H9 (cell line): ENCODE data around the gene PTTG1. TPM values are rescaled to one million over a fixed set of nuclear protein-coding genes. Genes with fewer than 3 reads are reported as not detected.

ENCODE experiments used
- DNase-seq: peaks from one replicate; pipeline ENCODE4 v3.0.0-alpha.2; 2017
- H2AFZ ChIP-seq: one replicate; pipeline ENCODE4 v1.6.1; 2013; ENCODE audit warnings: mild to moderate bottlenecking, low read length, control low read depth, moderate library complexity
- H2AK5ac ChIP-seq: 2 replicates; pipeline ENCODE4 v1.6.1; 2013; ENCODE audit warnings: low read length, control low read depth, mixed read lengths; ENCODE audit not compliant: insufficient read length
- H2BK120ac ChIP-seq: one replicate; pipeline ENCODE4 v1.6.1; 2013; ENCODE audit warnings: low read depth, mild to moderate bottlenecking, low read length, control low read depth, inconsistent platforms; ENCODE audit not compliant: poor library complexity, severe bottlenecking
- H2BK12ac ChIP-seq: 2 replicates; pipeline ENCODE4 v1.6.1; 2013; ENCODE audit warnings: low read length, control low read depth, mixed read lengths, low read depth; ENCODE audit not compliant: insufficient read length
- H2BK15ac ChIP-seq: 2 replicates; pipeline ENCODE4 v1.6.1; 2013; ENCODE audit warnings: low read depth, low read length, control low read depth
- H2BK20ac ChIP-seq: one replicate; pipeline ENCODE4 v1.6.1; 2013; ENCODE audit warnings: low read depth, mild to moderate bottlenecking, low read length, control low read depth, inconsistent platforms; ENCODE audit not compliant: poor library complexity, severe bottlenecking
- H2BK5ac ChIP-seq: 2 replicates; pipeline ENCODE4 v1.6.1; 2013; ENCODE audit warnings: low read length, control low read depth, mixed read lengths; ENCODE audit not compliant: insufficient read length
- H3K14ac ChIP-seq: 2 replicates; pipeline ENCODE4 v1.6.1; 2013; ENCODE audit warnings: low read length, control low read depth; ENCODE audit not compliant: insufficient read depth
- H3K18ac ChIP-seq: 2 replicates; pipeline ENCODE4 v1.6.1; 2013; ENCODE audit warnings: low read depth, mild to moderate bottlenecking, mixed read lengths, low read length, control low read depth; ENCODE audit not compliant: insufficient read length
- H3K23ac ChIP-seq: 2 replicates; pipeline ENCODE4 v1.6.1; 2013; ENCODE audit warnings: low read length, control low read depth, mixed read lengths, low read depth; ENCODE audit not compliant: insufficient read length
- H3K23me2 ChIP-seq: 2 replicates; pipeline ENCODE4 v1.6.1; 2013; ENCODE audit warnings: low read depth, mild to moderate bottlenecking, mixed read lengths, low read length, control low read depth; ENCODE audit not compliant: insufficient read length, poor library complexity, severe bottlenecking
- H3K27ac ChIP-seq: 2 replicates; pipeline ENCODE4 v1.5.1; 2013; ENCODE audit warnings: low read length, control low read depth, mixed read lengths, low read depth; ENCODE audit not compliant: insufficient read length
- H3K27me3 ChIP-seq: 2 replicates; pipeline ENCODE4 v1.6.1; 2013; ENCODE audit warnings: low read length, control low read depth, inconsistent platforms; ENCODE audit not compliant: insufficient read depth
- H3K4ac ChIP-seq: 2 replicates; pipeline ENCODE4 v1.6.1; 2013; ENCODE audit warnings: low read depth, mild to moderate bottlenecking, control low read depth, inconsistent platforms, low read length, moderate library complexity
- H3K4me1 ChIP-seq: 2 replicates; pipeline ENCODE4 v1.6.1; 2013; ENCODE audit warnings: low read length, control low read depth, inconsistent platforms; ENCODE audit not compliant: insufficient read depth
- H3K4me2 ChIP-seq: 2 replicates; pipeline ENCODE4 v1.6.1; 2013; ENCODE audit warnings: low read length, control low read depth, mixed read lengths; ENCODE audit not compliant: insufficient read length, insufficient read depth
- H3K56ac ChIP-seq: 2 replicates; pipeline ENCODE4 v1.6.1; 2013; ENCODE audit warnings: low read depth, mild to moderate bottlenecking, mixed read lengths, low read length, control low read depth; ENCODE audit not compliant: insufficient read length
- H3K79me1 ChIP-seq: 2 replicates; pipeline ENCODE4 v1.6.1; 2013; ENCODE audit warnings: low read depth, mild to moderate bottlenecking, moderate library complexity, low read length, control low read depth, inconsistent platforms; ENCODE audit not compliant: insufficient read depth, poor library complexity, severe bottlenecking
- H3K79me2 ChIP-seq: 2 replicates; pipeline ENCODE4 v1.6.1; 2013; ENCODE audit warnings: low read length, control low read depth, inconsistent platforms; ENCODE audit not compliant: insufficient read depth
- H3K9ac ChIP-seq: 2 replicates; pipeline ENCODE4 v1.6.1; 2013; ENCODE audit warnings: low read length, control low read depth, mixed read lengths; ENCODE audit not compliant: insufficient read length; ENCODE audit errors: extremely low read depth
- H3K9me3 ChIP-seq: one replicate; pipeline ENCODE4 v1.6.1; 2013; ENCODE audit warnings: low read depth, low read length, inconsistent platforms; ENCODE audit not compliant: control insufficient read depth
- H3T11ph ChIP-seq: one replicate; pipeline ENCODE4 v1.6.1; 2013; ENCODE audit warnings: mild to moderate bottlenecking, low read length, control low read depth, inconsistent platforms
- H4K20me1 ChIP-seq: one replicate; pipeline ENCODE4 v1.6.1; 2013; ENCODE audit not compliant: control insufficient read depth, insufficient read length, insufficient read depth
- H4K5ac ChIP-seq: 2 replicates; pipeline ENCODE4 v1.6.1; 2013; ENCODE audit warnings: low read depth, mild to moderate bottlenecking, mixed read lengths, low read length, control low read depth; ENCODE audit not compliant: insufficient read length
- H4K8ac ChIP-seq: replicated peaks from 2 replicates; pipeline ENCODE4 v1.6.1; 2013; ENCODE audit warnings: low read length, control low read depth, mixed read lengths, low read depth; ENCODE audit not compliant: insufficient read length
- H4K91ac ChIP-seq: 2 replicates; pipeline ENCODE4 v1.6.1; 2013; ENCODE audit warnings: low read depth, mild to moderate bottlenecking, moderate library complexity, mixed read lengths, low read length, control low read depth; ENCODE audit not compliant: insufficient read length
- H3K27ac Mint-ChIP-seq, 3 experiments: 2 replicates in 2 of 3; 3 replicates in 1 of 3; pipeline ENCODE4 v1.8.0; 2020 to 2021; ENCODE audit warnings: mixed read lengths in 3 of 3, mild to moderate bottlenecking in 1 of 3, moderate library complexity in 1 of 3
- H3K27me3 Mint-ChIP-seq: 2 replicates; pipeline ENCODE4 v1.8.0; 2021; ENCODE audit warnings: low read depth, mild to moderate bottlenecking, moderate library complexity, mixed read lengths
- H3K36me3 Mint-ChIP-seq, 3 experiments: 2 replicates in 2 of 3; 3 replicates in 1 of 3; pipeline ENCODE4 v1.8.0; 2020 to 2021; ENCODE audit warnings: low read depth in 3 of 3, mixed read lengths in 3 of 3; ENCODE audit not compliant: insufficient read depth in 1 of 3
- H3K4me1 Mint-ChIP-seq, 2 experiments: 2 replicates each; pipeline ENCODE4 v1.8.0; 2020; ENCODE audit warnings: mixed read lengths in 2 of 2
- H3K4me3 Mint-ChIP-seq, 2 experiments: 2 replicates in 1 of 2; 3 replicates in 1 of 2; pipeline ENCODE4 v1.8.0; 2020 to 2021; ENCODE audit warnings: mild to moderate bottlenecking in 2 of 2, mixed read lengths in 2 of 2, moderate library complexity in 1 of 2
- H3K9me3 Mint-ChIP-seq, 2 experiments: 2 replicates in 1 of 2; 3 replicates in 1 of 2; pipeline ENCODE4 v1.8.0; 2020; ENCODE audit warnings: mild to moderate bottlenecking in 2 of 2, mixed read lengths in 2 of 2, moderate library complexity in 1 of 2
- WGBS: extraction: QIAGEN DNeasy Blood & Tissue Kit; methylation state at CpG from one replicate; pipeline ENCODE4 v1.1.7; 2013; ENCODE audit warnings: missing lambda C conversion rate, low lambda C conversion rate, mixed read lengths; ENCODE audit not compliant: insufficient read length; ENCODE audit errors: extremely low coverage; 5-methylcytosine and 5-hydroxymethylcytosine counted together
- total RNA-seq: library from RNA; stranded (reverse); gene quantifications from 2 replicates; pipeline ENCODE4 v1.2.1, GENCODE V29; 2021
- TF ChIP-seq, protein P1 (sequence below): fragments of 200-600 bp; sonication (generic); conservative IDR thresholded peaks from 3 replicates; pipeline ENCODE4 v1.8.0; 2021; ENCODE audit warnings: antibody characterized with exemption, mild to moderate bottlenecking

PTTG1 gene
- total RNA-seq, 1 experiment from 2014 or later, result 279 TPM

- Histone ChIP-seq H4K5ac (no peak overlapping the region), H3K23ac (no peak overlapping the region), H3K56ac (no peak overlapping the region), H3K27me3 (no peaks in the 10 kb centered on the region), H3K27ac (no peak overlapping the region), H3K4me1 (no peaks in the 10 kb centered on the region), H3K18ac (no peak overlapping the region), H3T11ph (no peak overlapping the region), H2BK15ac (no peak overlapping the region), H2BK5ac (no peak overlapping the region), H3K79me2 (no peaks in the 10 kb centered on the region), H2AK5ac (no peak overlapping the region), H3K4ac (no peak overlapping the region), H3K9me3 (no peaks in the 10 kb centered on the region), H4K91ac (no peak overlapping the region), H2BK120ac (no peak overlapping the region), H3K9ac (no peak overlapping the region), H2AFZ (no peak overlapping the region), H3K79me1 (no peaks in the 10 kb centered on the region), H4K20me1 (no peaks in the 10 kb centered on the region), H3K14ac (no peak overlapping the region), H2BK20ac (no peak overlapping the region), H2BK12ac (no peak overlapping the region), H3K23me2 (no peaks in the 10 kb centered on the region), H4K8ac (no peak overlapping the region), H3K4me2 (no peak overlapping the region)
- no CpG with 5 or more reads among the region's 1 CpG for WGBS
- Mint-ChIP-seq H3K27ac (no peak overlapping the region), H3K36me3 (peaks cover 0 to 4% (median 0%) of the 10 kb centered on the region in 3 experiments; a peak in 3 of 7 replicates), H3K27me3 (peaks cover 2% of the 10 kb centered on the region; the same call in 1 of the 2 replicates), H3K4me3 (no peak overlapping the region), H3K9me3 (peaks cover 2 to 6% of the 10 kb centered on the region in 2 experiments; a peak in 4 of 5 replicates), H3K4me1 (peaks cover 3% of the 10 kb centered on the region in 2 experiments)
- no peak for DNase-seq
- TF ChIP-seq, protein P1, sequence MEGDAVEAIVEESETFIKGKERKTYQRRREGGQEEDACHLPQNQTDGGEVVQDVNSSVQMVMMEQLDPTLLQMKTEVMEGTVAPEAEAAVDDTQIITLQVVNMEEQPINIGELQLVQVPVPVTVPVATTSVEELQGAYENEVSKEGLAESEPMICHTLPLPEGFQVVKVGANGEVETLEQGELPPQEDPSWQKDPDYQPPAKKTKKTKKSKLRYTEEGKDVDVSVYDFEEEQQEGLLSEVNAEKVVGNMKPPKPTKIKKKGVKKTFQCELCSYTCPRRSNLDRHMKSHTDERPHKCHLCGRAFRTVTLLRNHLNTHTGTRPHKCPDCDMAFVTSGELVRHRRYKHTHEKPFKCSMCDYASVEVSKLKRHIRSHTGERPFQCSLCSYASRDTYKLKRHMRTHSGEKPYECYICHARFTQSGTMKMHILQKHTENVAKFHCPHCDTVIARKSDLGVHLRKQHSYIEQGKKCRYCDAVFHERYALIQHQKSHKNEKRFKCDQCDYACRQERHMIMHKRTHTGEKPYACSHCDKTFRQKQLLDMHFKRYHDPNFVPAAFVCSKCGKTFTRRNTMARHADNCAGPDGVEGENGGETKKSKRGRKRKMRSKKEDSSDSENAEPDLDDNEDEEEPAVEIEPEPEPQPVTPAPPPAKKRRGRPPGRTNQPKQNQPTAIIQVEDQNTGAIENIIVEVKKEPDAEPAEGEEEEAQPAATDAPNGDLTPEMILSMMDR, result no peak
These were observed 27.2 kb downstream of the PTTG1 start for GRCh38 chr5:160448886-160449285.
